A549 (cell line): Measurements from ENCODE around the gene CCDC187. TPM values are rescaled to one million over a fixed set of nuclear protein-coding genes. Genes with fewer than 3 reads are reported as not detected.

Experiments
- ATAC-seq, 2 experiments: fragments of 200-7000 bp in 1 of 2; fragments of >200 bp in 1 of 2; cut with Nextera tagmentation in 1 of 2; cut with Tn5 transposase in 1 of 2; 3 replicates each; pipeline versions ENCODE4 v1.8.0 to v1.9.1; 2018 to 2020; ENCODE audit warnings: mild to moderate bottlenecking in 1 of 2, moderate library complexity in 1 of 2
- CTCF ChIA-PET: fragments of 300-600 bp; sonication (Branson Sonifier 250); formaldehyde crosslinking; extraction: SDS; loops from one replicate; lab custom pipeline; 2021; ENCODE audit warnings: antibody characterized with exemption, inconsistent platforms; lab: Yijun Ruan, JAX
- POLR2A ChIA-PET: fragments of 350-600 bp; formaldehyde crosslinking; extraction: SDS; loops from one replicate; lab custom pipeline; 2021; ENCODE audit warnings: antibody characterized with exemption, inconsistent platforms; lab: Yijun Ruan, JAX
- DNase-seq, 2 experiments: peaks; one replicate each; pipeline versions ENCODE4 v3.0.0 to v3.0.0-alpha.2; 2011 to 2016; ENCODE audit warnings: low read depth in 1 of 2, low spot score in 1 of 2
- FAIRE-seq: peaks from 2 replicates; lab custom pipeline; 2011; peaks lifted over from hg19 to GRCh38; lab: Jason Lieb, UNC
- H3K27ac ChIP-seq, 2 experiments: fragments of >200 bp; sonication (Bioruptor Twin); formaldehyde crosslinking; 3 replicates each; pipeline ENCODE4 v1.5.1; 2016 to 2017
- H3K4me1 ChIP-seq: fragments of >200 bp; sonication (Bioruptor Twin); formaldehyde crosslinking; 3 replicates; pipeline ENCODE4 v1.6.1; 2016
- H3K4me2 ChIP-seq: fragments of >200 bp; sonication (Bioruptor Twin); formaldehyde crosslinking; 3 replicates; pipeline ENCODE4 v1.6.1; 2016
- H3K4me3 ChIP-seq: fragments of >200 bp; sonication (Bioruptor Twin); formaldehyde crosslinking; 3 replicates; pipeline ENCODE4 v1.5.1; 2016
- H3K9me3 ChIP-seq: fragments of >200 bp; sonication (Bioruptor Twin); formaldehyde crosslinking; 3 replicates; pipeline ENCODE4 v1.6.1; 2016
- BHLHE40 ChIP-seq: IDR thresholded peaks from 2 replicates; pipeline ENCODE4 v1.6.1; 2012; ENCODE audit warnings: low read depth, low read length, inconsistent platforms
- CBX2 ChIP-seq: fragments of 200-600 bp; sonication (generic); IDR thresholded peaks from 2 replicates; pipeline ENCODE4 v1.6.1; 2016; ENCODE audit warnings: low read depth, mild to moderate bottlenecking, borderline replicate concordance
- CBX8 ChIP-seq: fragments of 200-600 bp; sonication (generic); IDR thresholded peaks from 2 replicates; pipeline ENCODE4 v1.6.1; 2016
- EHF ChIP-seq: fragments of 250-450 bp; sonication (Bioruptor Pico); IDR thresholded peaks from 2 replicates; pipeline ENCODE4 v1.5.0; 2020; ENCODE audit warnings: mild to moderate bottlenecking
- EHMT2 ChIP-seq: fragments of 200-600 bp; sonication (generic); IDR thresholded peaks from 2 replicates; pipeline ENCODE4 v1.6.1; 2016; ENCODE audit warnings: antibody characterized with exemption, low read depth, mild to moderate bottlenecking, moderate library complexity
- ELK1 ChIP-seq: fragments of 150-350 bp; IDR thresholded peaks from 2 replicates; pipeline ENCODE4 v1.6.1; 2014; ENCODE audit warnings: low read depth, mild to moderate bottlenecking, low read length
- ESRRA ChIP-seq: fragments of 150-350 bp; IDR thresholded peaks from 2 replicates; pipeline ENCODE4 v1.6.1; 2014; ENCODE audit warnings: mild to moderate bottlenecking, low read length, borderline replicate concordance
- HOXB13 ChIP-seq: fragments of 250-450 bp; sonication (Bioruptor Pico); IDR thresholded peaks from 2 replicates; pipeline ENCODE4 v1.5.0; 2020; ENCODE audit warnings: low read depth, mild to moderate bottlenecking, moderate library complexity
- HOXB5 ChIP-seq: fragments of 250-450 bp; sonication (Bioruptor Pico); IDR thresholded peaks from 2 replicates; pipeline ENCODE4 v1.5.0; 2020; ENCODE audit warnings: mild to moderate bottlenecking, moderate library complexity
- KDM1A ChIP-seq: fragments of 200-600 bp; sonication (generic); IDR thresholded peaks from 2 replicates; pipeline ENCODE4 v1.6.1; 2016; ENCODE audit warnings: low read depth, mild to moderate bottlenecking
- MAFK ChIP-seq: fragments of 450-650 bp; IDR thresholded peaks from 2 replicates; pipeline ENCODE4 v1.6.1; 2014; ENCODE audit not compliant: partially characterized antibody
- MAZ ChIP-seq: fragments of 150-350 bp; IDR thresholded peaks from 2 replicates; pipeline ENCODE4 v1.6.1; 2014; ENCODE audit warnings: antibody characterized with exemption, low read depth, low read length, borderline replicate concordance
- NFE2L2 ChIP-seq: fragments of 150-350 bp; conservative IDR thresholded peaks from 2 replicates; pipeline ENCODE4 v1.6.1; 2014; ENCODE audit warnings: low read length
- NPAS2 ChIP-seq: fragments of 250-450 bp; sonication (Bioruptor Pico); IDR thresholded peaks from 2 replicates; pipeline ENCODE4 v1.8.0; 2022; ENCODE audit warnings: mild to moderate bottlenecking, moderate library complexity, borderline replicate concordance
- POLR2AphosphoS2 ChIP-seq: conservative IDR thresholded peaks from 2 replicates; pipeline ENCODE4 v1.6.1; 2012; ENCODE audit warnings: low read length, improper control_type of control experiment, inconsistent platforms
- RARB ChIP-seq: fragments of 250-450 bp; sonication (Bioruptor Pico); IDR thresholded peaks from 2 replicates; pipeline ENCODE4 v1.8.0; 2021; ENCODE audit warnings: mild to moderate bottlenecking, moderate library complexity
- RCOR1 ChIP-seq: fragments of 150-350 bp; IDR thresholded peaks from 2 replicates; pipeline ENCODE4 v1.6.1; 2014; ENCODE audit warnings: antibody characterized with exemption, low read length, low read depth
- REST ChIP-seq: fragments of 200-600 bp; sonication (generic); IDR thresholded peaks from 2 replicates; pipeline ENCODE4 v1.6.1; 2016; ENCODE audit warnings: antibody characterized with exemption, mild to moderate bottlenecking, moderate library complexity
- SMC3 ChIP-seq: fragments of >200 bp; sonication (Bioruptor Twin); formaldehyde crosslinking; IDR thresholded peaks from 3 replicates; pipeline ENCODE4 v1.6.1; 2018; ENCODE audit warnings: inconsistent platforms
- TFCP2L1 ChIP-seq: fragments of 250-450 bp; sonication (Bioruptor Pico); IDR thresholded peaks from 2 replicates; pipeline ENCODE4 v1.5.0; 2021; ENCODE audit warnings: mild to moderate bottlenecking
- ZSCAN20 ChIP-seq: fragments of 250-450 bp; sonication (Bioruptor Pico); IDR thresholded peaks from 2 replicates; pipeline ENCODE4 v1.8.0; 2022; ENCODE audit warnings: mild to moderate bottlenecking, moderate library complexity
- WGBS: methylation state at CpG from one replicate; pipeline ENCODE4 v1.1.6; 2017; ENCODE audit errors: missing lambda C conversion rate; 5-methylcytosine and 5-hydroxymethylcytosine counted together
- polyA plus RNA-seq, 4 experiments: library from polyadenylated mRNA; depleted of rRNA in 3 of 4; stranded (reverse); fragments of >200 nt; fragmentation: RNase III in 1 of 4; extraction: RNeasy Plus Mini Kit Qiagen cat#74134 plus additional on column Dnase treatment in 1 of 4; gene quantifications; 2 replicates in 3 of 4; 3 replicates in 1 of 4; pipeline ENCODE4 v1.2.3, GENCODE V29; 2011 to 2017
- TF ChIP-seq, protein P1 (sequence below): fragments of >200 bp; sonication (Bioruptor Twin); formaldehyde crosslinking; IDR thresholded peaks from 3 replicates; pipeline ENCODE4 v1.6.1; 2016

The CCDC187 gene
- polyA plus RNA-seq, 2 of the 4 experiments (the other 2 are of a cell fraction): under 0.01 TPM; not detected in 1

GRCh38 chr9:136287960-136288753 lies 15.7 kb downstream of the CCDC187 start:
- H3K4me2 ChIP-seq: no peak overlapping the region
- CTCF ChIA-PET: interaction anchor here (0.7 to 1.1 kb wide), 3 partner anchors 10 to 75 kb away, joined by 3 to 4 read pairs (median 4); partner anchors contain the start of gene DNLZ
- DNase-seq: no peak
- H3K27ac ChIP-seq: no peak overlapping the region
- no peak for ATAC-seq
- H3K4me1 ChIP-seq: 0 out of 3 replicates have a peak, but pooled peaks cover 2% of the 10 kb centered on the region
- POLR2A ChIA-PET: interaction anchor here (1.0 kb wide), 1 partner anchor 21 kb away, joined by 4 read pairs; no protein-coding TSS in a partner anchor
- H3K9me3 ChIP-seq: no peaks in the 10 kb centered on the region
- TF ChIP-seq EHMT2: no peak
- no peak for TF ChIP-seq CBX2
- TF ChIP-seq ELK1: no peak
- TF ChIP-seq EHF (CRISPR knock-in tag): no peak
- TF ChIP-seq NPAS2 (CRISPR knock-in tag): no peak
- no peak for TF ChIP-seq ESRRA
- TF ChIP-seq HOXB5 (CRISPR knock-in tag): no peak
- TF ChIP-seq HOXB13 (CRISPR knock-in tag): no peak
- no peak for TF ChIP-seq KDM1A
- TF ChIP-seq RCOR1: no peak
- TF ChIP-seq, all 56 proteins: peak for 0
- H3K4me3 ChIP-seq: no peak overlapping the region
- FAIRE-seq: no peak
- 63% methylated on average over 18 of the region's 21 CpGs for WGBS

DNA sequence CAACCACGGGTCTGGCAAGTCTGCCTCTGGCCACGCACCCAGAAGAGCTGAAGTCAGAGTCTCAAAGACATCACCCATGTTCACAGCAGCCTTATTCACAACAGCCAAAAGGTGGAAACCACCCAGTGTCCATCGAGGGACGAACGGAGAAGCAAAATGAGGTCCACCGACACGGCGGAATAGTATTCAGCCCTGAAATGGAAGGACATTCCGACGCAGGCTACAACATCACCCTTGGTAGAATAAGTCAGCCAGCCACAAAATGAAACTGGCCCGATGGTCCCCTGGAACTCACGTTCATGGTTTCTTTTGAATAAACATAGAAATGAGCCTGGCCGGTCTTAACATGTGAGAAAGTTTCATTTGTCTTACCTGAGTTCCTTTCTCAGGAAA lies 16.9 kb downstream of the CCDC187 start:
- no peak for FAIRE-seq
- Histone ChIP-seq H3K27ac (no peak overlapping the region), H3K4me2 (no peak overlapping the region), H3K4me3 (no peak overlapping the region), H3K9me3 (no peaks in the 10 kb centered on the region), H3K4me1 (0 out of 3 replicates have a peak, but pooled peaks cover 2% of the 10 kb centered on the region)
- ChIA-PET POLR2A (no interaction called here), CTCF (interaction anchor here (0.7 to 7.2 kb wide), 7 partner anchors 9 to 320 kb away, joined by 3 to 64 read pairs (median 3); no protein-coding TSS in a partner anchor)
- TF ChIP-seq ZSCAN20 (CRISPR knock-in tag) (no peak), MAFK (no peak), POLR2AphosphoS2 (no peak)
- 67% methylated on average over 13 of the region's 13 CpGs for WGBS
- no peak for ATAC-seq
- no peak for DNase-seq

DNA sequence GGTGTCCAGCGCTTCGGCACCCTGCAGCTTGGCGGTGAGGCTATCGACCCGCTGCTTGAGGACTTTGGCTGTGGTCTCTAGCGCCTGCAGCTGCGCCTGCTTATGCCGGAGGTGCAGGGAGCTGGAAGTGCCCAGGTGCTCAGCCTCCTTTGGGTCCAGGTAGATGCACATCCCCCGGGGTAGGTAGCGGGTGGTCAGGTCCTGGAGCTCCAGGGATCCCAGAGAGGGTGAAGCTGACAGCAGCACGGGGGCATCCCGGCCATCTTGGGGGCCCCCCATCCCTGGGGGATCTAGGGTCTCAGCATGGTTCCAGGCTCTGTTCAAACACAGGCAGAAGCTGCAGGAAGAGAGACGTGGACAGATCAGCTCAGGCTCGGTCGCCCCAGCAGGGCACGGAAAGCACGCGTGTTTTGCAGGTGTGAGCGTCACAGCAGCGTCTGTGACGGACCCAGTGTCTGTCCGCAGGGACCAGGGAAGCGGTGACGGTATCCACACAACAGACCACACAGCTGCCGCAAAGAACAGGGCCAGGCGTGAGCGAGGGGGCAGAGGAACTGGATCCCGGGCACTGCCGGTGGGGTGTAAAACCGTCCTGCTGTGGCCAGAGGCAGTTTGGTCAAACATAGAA lies 17.4 kb downstream of the CCDC187 start:
- Histone ChIP-seq H3K4me1 (0 out of 3 replicates have a peak, but pooled peaks cover 2% of the 10 kb centered on the region), H3K9me3 (no peaks in the 10 kb centered on the region), H3K4me3 (no peak overlapping the region), H3K27ac (no peak overlapping the region), H3K4me2 (no peak overlapping the region)
- no peak for TF ChIP-seq CBX8
- TF ChIP-seq RARB: no peak
- no peak for TF ChIP-seq NPAS2 (CRISPR knock-in tag)
- no peak for TF ChIP-seq SMC3
- no peak for TF ChIP-seq NFE2L2
- no peak for TF ChIP-seq MAZ
- TF ChIP-seq REST: no peak
- no peak for TF ChIP-seq RCOR1
- no peak for TF ChIP-seq BHLHE40
- no peak for TF ChIP-seq POLR2AphosphoS2
- TF ChIP-seq, protein P1, sequence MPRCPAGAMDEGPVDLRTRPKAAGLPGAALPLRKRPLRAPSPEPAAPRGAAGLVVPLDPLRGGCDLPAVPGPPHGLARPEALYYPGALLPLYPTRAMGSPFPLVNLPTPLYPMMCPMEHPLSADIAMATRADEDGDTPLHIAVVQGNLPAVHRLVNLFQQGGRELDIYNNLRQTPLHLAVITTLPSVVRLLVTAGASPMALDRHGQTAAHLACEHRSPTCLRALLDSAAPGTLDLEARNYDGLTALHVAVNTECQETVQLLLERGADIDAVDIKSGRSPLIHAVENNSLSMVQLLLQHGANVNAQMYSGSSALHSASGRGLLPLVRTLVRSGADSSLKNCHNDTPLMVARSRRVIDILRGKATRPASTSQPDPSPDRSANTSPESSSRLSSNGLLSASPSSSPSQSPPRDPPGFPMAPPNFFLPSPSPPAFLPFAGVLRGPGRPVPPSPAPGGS: no peak
- no peak for TF ChIP-seq TFCP2L1 (CRISPR knock-in tag)
- ChIA-PET CTCF (interaction anchor here (0.7 to 7.2 kb wide), 8 partner anchors 9 to 320 kb away, joined by 3 to 64 read pairs (median 3); no protein-coding TSS in a partner anchor), POLR2A (no interaction called here)
- no peak for DNase-seq
- WGBS: 74% methylated on average over 16 of the region's 30 CpGs
- no peak for FAIRE-seq
- ATAC-seq: no peak
